HCT116 (cell line): ENCODE measurements around the gene PIGA. TPM values are rescaled to one million over a fixed set of nuclear protein-coding genes. Genes with fewer than 3 reads are reported as not detected.

Experiments
- ATAC-seq: fragments of 200-7000 bp; cut with Tn5 transposase; 2 replicates; pipeline ENCODE4 v1.9.1; 2020; ENCODE audit warnings: mild to moderate bottlenecking, moderate library complexity
- BruUV-seq: library from RNA; stranded (reverse); fragments of 400-500 nt; replicated peaks from 2 replicates; lab custom pipeline; 2021; lab: Mats Ljungman, UMichigan
- CTCF ChIA-PET: fragments of 300-600 bp; sonication (Branson Sonifier 250); formaldehyde crosslinking; loops from one replicate; lab custom pipeline; 2021; ENCODE audit warnings: antibody characterized with exemption; lab: Charles Lee
- POLR2A ChIA-PET: fragments of 300-600, 350-600 bp; sonication (Branson Sonifier 250); formaldehyde crosslinking; loops from one replicate; lab custom pipeline; 2021; ENCODE audit warnings: antibody characterized with exemption; lab: Charles Lee
- RAD21 ChIA-PET, 2 experiments: fragments of 300-600 bp; sonication (Branson Sonifier 250); formaldehyde crosslinking; loops; one replicate each; lab custom pipeline; 2023; ENCODE audit warnings: low total read pairs in 2 of 2; ENCODE audit not compliant: uncharacterized antibody in 2 of 2, unreplicated experiment in 2 of 2, low non-redundant PET in 1 of 2; lab: Charles Lee
- DNase-seq: peaks from one replicate; pipeline ENCODE4 v3.0.0-alpha.2; 2010; ENCODE audit warnings: low read depth, low spot score
- H2AFZ ChIP-seq: fragments of 200-600 bp; shearing (Covaris generic), sonication (generic); 2 replicates; pipeline ENCODE4 v1.6.1; 2017; ENCODE audit warnings: low read depth, mixed run types, mixed read lengths, antibody characterized with exemption, low read length; ENCODE audit not compliant: poor library complexity, severe bottlenecking
- H3K27ac ChIP-seq: 2 replicates; pipeline ENCODE4 v1.5.1; 2012; ENCODE audit warnings: low read depth, low read length
- H3K27me3 ChIP-seq: fragments of 200-600 bp; sonication (generic); 2 replicates; pipeline ENCODE4 v1.6.1; 2016; ENCODE audit warnings: mixed run types, low read length, mixed read lengths; ENCODE audit not compliant: insufficient read depth
- H3K36me3 ChIP-seq, 2 experiments: fragments of 200-500 bp in 1 of 2; fragments of 200-600 bp in 1 of 2; sonication (Bioruptor generic) in 1 of 2; sonication (generic) in 1 of 2; 2 replicates each; pipeline versions ENCODE4 v1.5.1 to v1.6.1; 2014 to 2016; ENCODE audit warnings: low read length in 2 of 2, inconsistent platforms in 1 of 2, mixed read lengths in 1 of 2, mixed run types in 1 of 2; ENCODE audit not compliant: insufficient read depth in 2 of 2, control insufficient read depth in 1 of 2
- H3K4me1 ChIP-seq, 2 experiments: fragments of 200-600 bp in 1 of 2; sonication (generic) in 1 of 2; 2 replicates each; pipeline versions ENCODE4 v1.5.1 to v1.6.1; 2012 to 2017; ENCODE audit warnings: low read length in 2 of 2, inconsistent platforms in 1 of 2, mild to moderate bottlenecking in 1 of 2, mixed read lengths in 1 of 2, mixed run types in 1 of 2, moderate library complexity in 1 of 2; ENCODE audit not compliant: insufficient read depth in 2 of 2, control insufficient read depth in 1 of 2
- H3K4me2 ChIP-seq: fragments of 200-600 bp; sonication (generic); 2 replicates; pipeline ENCODE4 v1.6.1; 2017; ENCODE audit warnings: mixed run types, low read length, mixed read lengths
- H3K4me3 ChIP-seq, 2 experiments: fragments of 200-600 bp in 1 of 2; sonication (generic) in 1 of 2; replicated peaks in 1 of 2; 2 replicates each; pipeline ENCODE4 v1.5.1; 2011 to 2016; ENCODE audit warnings: low read length in 2 of 2, control low read depth in 1 of 2, low read depth in 1 of 2, mild to moderate bottlenecking in 1 of 2, mixed read lengths in 1 of 2, mixed run types in 1 of 2
- H3K79me2 ChIP-seq: fragments of 200-600 bp; sonication (generic); 2 replicates; pipeline ENCODE4 v1.6.1; 2017; ENCODE audit warnings: mild to moderate bottlenecking, mixed run types, low read length, moderate library complexity, mixed read lengths; ENCODE audit not compliant: insufficient read depth
- H3K9ac ChIP-seq: fragments of 200-600 bp; sonication (generic); 2 replicates; pipeline ENCODE4 v1.6.1; 2016; ENCODE audit warnings: low read length, mixed read lengths
- H3K9me2 ChIP-seq: fragments of 200-600 bp; sonication (generic), shearing (Covaris generic); 2 replicates; pipeline ENCODE4 v1.6.1; 2017; ENCODE audit warnings: mixed run types, mild to moderate bottlenecking, moderate library complexity; ENCODE audit not compliant: insufficient read depth
- H3K9me3 ChIP-seq, 2 experiments: fragments of 200-500 bp in 1 of 2; fragments of 200-600 bp in 1 of 2; sonication (Bioruptor generic) in 1 of 2; sonication (generic) in 1 of 2; 2 replicates each; pipeline ENCODE4 v1.6.1; 2014 to 2017; ENCODE audit warnings: low read length in 2 of 2, mixed read lengths in 2 of 2, inconsistent platforms in 1 of 2, low read depth in 1 of 2, mild to moderate bottlenecking in 1 of 2, mixed run types in 1 of 2, moderate library complexity in 1 of 2; ENCODE audit not compliant: control insufficient read depth in 1 of 2, insufficient read depth in 1 of 2
- H4K20me1 ChIP-seq: fragments of 200-600 bp; sonication (generic), shearing (Covaris generic); 2 replicates; pipeline ENCODE4 v1.6.1; 2017; ENCODE audit warnings: mixed run types, mild to moderate bottlenecking, moderate library complexity; ENCODE audit not compliant: insufficient read depth
- CTCF ChIP-seq, 3 experiments: fragments of 200-600 bp in 1 of 3; sonication (generic) in 1 of 3; IDR thresholded peaks in 2 of 3; conservative IDR thresholded peaks in 1 of 3; 2 replicates each; pipeline ENCODE4 v1.5.1; 2012 to 2017; ENCODE audit warnings: low read depth in 2 of 3, low read length in 2 of 3, antibody characterized with exemption in 1 of 3, borderline replicate concordance in 1 of 3, control low read depth in 1 of 3, mild to moderate bottlenecking in 1 of 3, mixed read lengths in 1 of 3, mixed run types in 1 of 3, moderate library complexity in 1 of 3; ENCODE audit not compliant: insufficient read depth in 1 of 3
- EZH2 ChIP-seq: fragments of 200-600 bp; sonication (generic); IDR thresholded peaks from 2 replicates; pipeline ENCODE4 v1.6.1; 2017; ENCODE audit warnings: antibody characterized with exemption, mixed run types
- EZH2phosphoT487 ChIP-seq: fragments of 200-600 bp; IDR thresholded peaks from 2 replicates; pipeline ENCODE4 v1.6.1; 2018; ENCODE audit warnings: antibody characterized with exemption, borderline replicate concordance
- JUND ChIP-seq: IDR thresholded peaks from 2 replicates; pipeline ENCODE4 v1.6.1; 2012
- SRF ChIP-seq: IDR thresholded peaks from 2 replicates; pipeline ENCODE4 v1.6.1; 2012; ENCODE audit warnings: low read depth
- ZFX ChIP-seq: fragments of 450-650 bp; IDR thresholded peaks from 2 replicates; pipeline ENCODE4 v1.6.1; 2017
- ZNF274 ChIP-seq: fragments of 200-500 bp; sonication (Bioruptor generic); IDR thresholded peaks from 2 replicates; pipeline ENCODE4 v1.6.1; 2014; ENCODE audit warnings: mild to moderate bottlenecking, low read depth, low read length, inconsistent platforms
- intact Hi-C: fragments of 100-400 bp; cut with micrococcal nuclease; formaldehyde crosslinking; loops from 2 replicates; pipeline ENCODE4 v1.10.0; 2022
- total RNA-seq: library from RNA; stranded (reverse); gene quantifications from one replicate; pipeline ENCODE4 v1.2.1, GENCODE V29; 2021; ENCODE audit not compliant: unreplicated experiment

The PIGA gene
- total RNA-seq, 1 experiment from 2014 or later, result 12.7 TPM

GRCh38 chrX:15293451-15293850, 41.9 kb downstream of the PIGA start:
- Histone ChIP-seq H3K4me1 (no peaks in the 10 kb centered on the region), H3K9me2 (no peaks in the 10 kb centered on the region), H3K79me2 (no peaks in the 10 kb centered on the region), H3K4me3 (no peak overlapping the region), H3K36me3 (no peaks in the 10 kb centered on the region), H3K9ac (no peak overlapping the region), H3K9me3 (no peaks in the 10 kb centered on the region), H4K20me1 (no peaks in the 10 kb centered on the region), H3K27ac (no peak overlapping the region), H3K27me3 (no peaks in the 10 kb centered on the region), H3K4me2 (no peak overlapping the region), H2AFZ (no peak overlapping the region)
- POLR2A ChIA-PET, result no interaction called here
- intact Hi-C loops, result no loop called here
- CTCF ChIA-PET, result no interaction called here
- ATAC-seq (no peak), DNase-seq (no peak)
- RAD21 ChIA-PET, result no interaction called here
- TF ChIP-seq JUND, result no peak
- no peak for TF ChIP-seq ZNF274
- TF ChIP-seq EZH2phosphoT487, result no peak
- no peak for TF ChIP-seq CTCF (IDR thresholded peaks at IDR 0.05 in 2 of 3, conservative IDR thresholded peaks at IDR 0.05 in 1 of 3; ENCODE audit: borderline replicate concordance in 1 of 3, insufficient read depth in 1 of 3, low read depth in 2 of 3, low read length in 2 of 3)
- no peak for TF ChIP-seq ZFX
- no TSS peak for BruUV-seq

GRCh38 chrX:15292861-15293260, 42.5 kb downstream of the PIGA start:
- Histone ChIP-seq H3K9ac (no peak overlapping the region), H2AFZ (no peak overlapping the region), H3K4me1 (no peaks in the 10 kb centered on the region), H3K4me3 (no peak overlapping the region), H3K4me2 (no peak overlapping the region), H3K79me2 (no peaks in the 10 kb centered on the region), H3K9me3 (no peaks in the 10 kb centered on the region), H3K36me3 (no peaks in the 10 kb centered on the region), H3K27me3 (no peaks in the 10 kb centered on the region), H3K9me2 (no peaks in the 10 kb centered on the region), H4K20me1 (no peaks in the 10 kb centered on the region), H3K27ac (no peak overlapping the region)
- intact Hi-C loops, result no loop called here
- ChIA-PET POLR2A (no interaction called here), CTCF (no interaction called here), RAD21 (no interaction called here)
- BruUV-seq, result no TSS peak
- ATAC-seq (no peak), DNase-seq (no peak)
- TF ChIP-seq EZH2 (no peak), SRF (no peak), ZFX (no peak)
